NCI-H1436 treated with DMSO at 0.1 percent for 48 hours (cell line): Measurements from ENCODE around the gene NFYC.

Experiments used
- DNase-seq: peaks from one replicate; lab custom pipeline; 2025; lab: John Stamatoyannopoulos, UW

NFYC gene

GRCh38 chr1:40760984-40761383 is 69.5 kb downstream of the NFYC start:
- no peak for DNase-seq

- no peak for DNase-seq
Observed at GRCh38 chr1:40762144-40762923, 70.8 kb downstream of the NFYC start.

- DNase-seq = no peak
Observed at GRCh38 chr1:40763742-40764532, 72.4 kb downstream of the NFYC start.

GRCh38 chr1:40764981-40765380 is 73.5 kb downstream of the NFYC start:
- DNase-seq = no peak

DNA sequence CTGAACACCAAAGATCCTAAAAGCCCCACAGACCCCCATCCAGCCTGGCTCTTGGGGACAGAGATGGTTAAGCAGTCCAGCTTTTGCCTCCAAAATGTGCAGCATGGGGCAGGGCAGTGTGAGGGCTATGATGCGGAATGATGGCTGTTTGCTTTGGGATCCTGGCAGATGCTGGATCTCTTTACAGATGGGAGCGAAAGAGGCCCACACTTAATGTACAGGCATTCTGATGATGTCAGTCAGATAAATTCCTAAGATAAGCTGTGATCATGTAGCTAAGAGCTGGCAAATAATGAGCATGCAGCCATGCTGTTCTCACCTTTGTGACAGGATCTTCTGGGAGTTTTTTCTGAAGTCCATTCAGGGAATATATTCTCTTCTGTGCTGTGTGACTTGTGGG is 74.5 kb downstream of the NFYC start:
- no peak for DNase-seq

GRCh38 chr1:40766560-40766959 is 75.1 kb downstream of the NFYC start:
- no peak for DNase-seq

GRCh38 chr1:40768146-40768990 is 76.9 kb downstream of the NFYC start:
- DNase-seq = no peak

- no peak for DNase-seq
Observed at GRCh38 chr1:40769815-40770214, 78.3 kb downstream of the NFYC start.

DNA sequence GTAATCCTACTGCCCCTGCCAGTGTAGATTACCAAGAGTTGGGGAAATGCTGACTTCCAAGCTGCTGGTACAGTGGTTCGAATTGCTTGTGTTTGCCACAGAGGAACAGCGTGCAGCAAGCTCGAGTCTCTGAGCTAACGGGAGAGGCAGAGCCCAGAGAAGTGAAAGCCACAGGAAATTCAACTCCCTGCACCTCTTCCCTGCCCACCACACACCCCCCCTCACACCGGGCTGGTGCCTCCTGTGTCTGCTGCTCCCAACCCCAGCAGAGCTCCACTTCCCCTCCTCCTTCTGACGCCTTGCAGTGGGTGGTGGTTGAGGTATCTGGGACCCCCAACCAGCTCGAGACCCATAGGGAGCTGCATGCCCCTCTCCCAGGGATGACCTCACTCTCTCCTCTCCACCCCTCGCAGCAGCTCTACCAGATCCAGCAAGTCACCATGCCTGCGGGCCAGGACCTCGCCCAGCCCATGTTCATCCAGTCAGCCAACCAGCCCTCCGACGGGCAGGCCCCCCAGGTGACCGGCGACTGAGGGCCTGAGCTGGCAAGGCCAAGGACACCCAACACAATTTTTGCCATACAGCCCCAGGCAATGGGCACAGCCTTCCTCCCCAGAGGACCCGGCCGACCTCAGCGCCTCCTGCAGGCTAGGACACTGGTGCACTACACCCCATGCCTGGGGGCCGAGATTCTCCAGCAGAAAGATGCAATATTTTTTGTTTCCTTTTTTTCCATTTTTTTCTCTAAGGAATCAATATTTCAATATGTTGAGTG is 79.0 kb downstream of the NFYC start:
- no peak for DNase-seq

GRCh38 chr1:40772146-40772955 is 80.8 kb downstream of the NFYC start:
- DNase-seq = no peak

DNA sequence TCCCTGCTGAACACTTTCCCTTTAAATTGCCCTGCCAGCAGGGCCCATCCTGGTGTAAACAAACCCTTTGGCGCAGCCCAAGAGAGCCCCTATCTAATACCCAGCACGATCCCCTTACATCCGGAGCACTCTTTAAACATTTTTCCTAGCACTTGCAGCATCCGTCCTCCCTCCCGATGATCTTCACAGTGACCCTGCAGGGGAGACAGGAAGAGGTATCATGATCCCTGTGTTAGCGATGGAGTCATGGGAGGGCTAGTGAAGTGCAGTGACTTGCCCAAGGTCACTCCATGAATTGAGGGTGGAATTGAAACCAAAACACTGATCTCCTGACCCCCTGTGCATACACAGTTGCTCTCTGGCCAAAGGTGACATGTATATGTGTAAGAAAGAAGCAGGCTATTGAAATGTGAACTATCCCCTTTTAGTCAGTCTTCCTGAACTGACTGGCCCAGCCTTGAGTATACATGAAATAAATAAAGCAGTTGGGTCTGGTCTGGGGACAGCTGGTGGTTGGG is 82.3 kb downstream of the NFYC start:
- DNase-seq = no peak

DNA sequence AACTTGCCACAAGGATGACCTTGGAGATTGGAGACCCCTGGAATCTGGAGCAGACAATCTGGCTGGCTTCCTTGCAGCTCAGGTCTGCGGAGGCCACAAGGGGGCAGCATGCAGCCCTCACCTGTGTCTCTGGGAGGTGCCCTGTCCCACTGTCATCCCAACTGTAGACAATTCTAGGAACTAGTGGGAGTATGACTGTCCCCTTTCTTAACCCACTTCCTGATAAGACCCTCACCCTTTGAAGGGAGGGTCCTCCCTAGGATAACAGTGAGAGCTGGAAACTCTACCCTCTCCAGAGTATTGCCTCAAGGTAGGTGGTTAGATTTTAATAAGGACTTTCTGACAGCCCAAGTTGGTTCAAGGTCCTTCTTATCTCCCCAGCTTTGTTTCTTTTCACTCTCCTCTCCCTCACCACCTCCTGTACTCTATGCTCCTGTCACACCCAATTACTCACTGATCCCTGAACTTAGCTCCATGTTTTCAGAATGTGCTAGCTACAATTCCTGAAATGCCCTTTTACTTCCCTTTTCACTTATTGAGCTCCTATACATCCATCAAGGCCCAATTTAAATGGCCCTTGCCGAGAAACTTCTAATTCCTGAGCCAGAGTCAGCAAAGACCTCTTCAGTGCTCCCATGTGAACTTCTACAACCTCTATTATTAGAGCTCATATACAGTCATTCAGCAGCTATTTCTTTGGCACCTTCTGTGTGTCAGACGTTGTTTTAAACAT is 82.9 kb downstream of the NFYC start:
- DNase-seq = no peak

- DNase-seq = no peak
Observed at GRCh38 chr1:40776236-40777072, 85.0 kb downstream of the NFYC start.

- no peak for DNase-seq
Observed at GRCh38 chr1:40777224-40777970, 85.9 kb downstream of the NFYC start.

DNA sequence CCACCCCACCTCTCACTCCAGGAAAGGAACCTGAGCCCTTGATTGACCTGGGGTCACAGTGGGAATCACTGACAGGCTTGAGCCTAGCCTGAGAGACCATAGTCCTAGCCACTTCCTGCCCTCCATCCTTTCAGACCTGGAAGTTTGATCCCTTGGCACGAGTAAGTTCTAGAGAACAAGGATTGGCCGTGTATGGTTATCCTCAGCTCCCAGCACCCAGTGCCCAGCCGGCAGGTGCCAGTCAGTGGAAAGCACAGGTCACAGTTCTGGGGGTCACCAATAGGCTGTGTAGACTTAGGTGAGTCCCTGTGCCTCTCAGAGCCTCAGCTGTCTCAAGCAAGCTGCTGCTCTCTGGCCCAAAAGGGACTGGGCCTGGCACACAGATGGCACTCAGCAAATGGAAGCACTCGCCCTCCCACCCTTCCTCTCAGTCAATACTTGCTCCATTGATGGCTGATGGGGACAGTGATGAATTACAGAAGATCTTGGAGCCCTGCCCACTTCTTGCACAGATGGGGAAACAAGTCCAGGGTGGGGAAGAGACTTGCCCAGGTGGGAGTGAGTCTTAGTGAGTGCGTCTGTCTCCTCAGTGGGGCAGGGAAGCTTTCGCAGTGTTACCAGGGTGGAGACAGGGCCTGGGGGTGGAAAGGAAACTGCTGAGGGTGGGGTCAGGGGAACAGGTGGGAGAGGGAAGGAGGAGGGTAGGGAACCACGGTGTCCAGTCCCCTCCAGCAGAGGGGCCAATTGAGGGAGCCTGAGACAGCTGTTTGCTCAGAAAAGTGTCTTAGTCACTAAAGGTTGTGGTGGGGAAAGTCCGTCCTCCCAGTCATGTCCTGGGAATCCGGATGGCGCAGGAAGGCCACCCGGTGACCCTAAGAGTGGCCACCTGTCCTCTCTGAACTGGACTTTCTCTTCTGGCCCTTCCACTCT is 89.4 kb downstream of the NFYC start:
- no peak for DNase-seq

DNA sequence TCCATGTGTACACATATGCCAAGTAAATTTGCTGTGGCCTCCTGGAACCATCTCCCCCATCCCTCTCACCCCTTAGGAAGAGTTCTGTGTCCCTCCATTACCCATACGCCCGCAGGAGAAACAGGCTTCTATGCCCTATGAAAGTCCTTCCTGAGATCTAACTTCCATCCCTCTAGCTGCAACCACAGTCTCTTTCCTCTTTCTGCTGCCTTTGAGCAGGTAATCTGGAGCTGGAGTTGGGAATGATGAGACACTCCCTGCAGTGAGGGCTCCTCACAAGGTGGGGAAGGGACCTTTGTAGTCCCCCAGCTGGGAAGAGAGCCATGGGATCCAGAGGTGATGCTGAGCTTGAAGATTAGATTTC is 90.1 kb downstream of the NFYC start:
- DNase-seq = no peak

DNA sequence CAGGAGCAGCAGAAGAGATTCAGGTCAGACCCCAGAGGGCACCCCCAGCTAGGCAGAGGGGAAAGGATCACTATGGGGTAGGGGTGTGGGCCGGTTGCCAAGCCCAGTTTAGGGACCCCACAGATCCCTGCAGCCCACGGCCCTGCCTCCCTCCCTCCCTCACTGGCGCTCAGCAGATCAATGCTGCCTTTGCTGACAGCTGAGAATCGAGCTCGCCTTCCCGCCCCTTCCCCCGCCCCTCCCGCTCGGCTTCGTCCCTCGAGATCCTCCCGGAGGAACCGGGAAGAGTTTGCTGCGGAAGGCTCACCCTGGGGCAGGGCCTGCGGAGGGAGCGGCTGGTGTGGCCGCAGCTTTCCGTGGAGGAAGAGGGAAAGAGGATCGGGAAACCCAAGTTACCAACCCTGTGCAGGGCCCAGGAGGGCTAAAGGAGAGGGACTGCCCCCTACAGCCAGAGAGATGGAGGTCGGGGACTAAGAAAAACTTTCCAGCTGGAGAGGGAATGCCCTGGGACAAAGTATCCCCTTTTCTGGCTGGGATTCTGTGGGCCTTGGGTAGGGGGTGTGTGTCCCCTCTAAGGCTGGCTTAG is 91.0 kb downstream of the NFYC start:
- no peak for DNase-seq
